GM19438 (cell line): ENCODE measurements around the gene SLFN11.
"Not testable (repeated sequence)": the region's sequence is repeated elsewhere in the genome, so short reads cannot be mapped to it uniquely, and the experiment has no call there.

Experiments used
- ATAC-seq: cut with Tn5 transposase; IDR thresholded peaks from one replicate; pipeline ENCODE4 v1.9.1; 2021; ENCODE audit warnings: low read depth; ENCODE audit not compliant: unreplicated experiment

Gene SLFN11

GRCh38 chr17:35368081-35368830, 5.2 kb downstream of the SLFN11 start:
- no peak for ATAC-seq

- no peak for ATAC-seq
Measured at GRCh38 chr17:35361027-35361426, 12.4 kb downstream of the SLFN11 start.

- no peak for ATAC-seq
Measured at GRCh38 chr17:35359398-35359797, 14.0 kb downstream of the SLFN11 start.

- no peak for ATAC-seq
Measured at GRCh38 chr17:35352284-35352683, 21.1 kb downstream of the SLFN11 start.

GRCh38 chr17:35350493-35350892, 22.9 kb downstream of the SLFN11 start:
- ATAC-seq = no peak

- no peak for ATAC-seq
Measured at GRCh38 chr17:35345926-35346771, 27.3 kb downstream of the SLFN11 start.

GRCh38 chr17:35345445-35345925, 27.9 kb downstream of the SLFN11 start:
- ATAC-seq = no peak

- no peak for ATAC-seq
Measured at GRCh38 chr17:35344262-35344661, 29.2 kb downstream of the SLFN11 start.

- no peak for ATAC-seq
Measured at GRCh38 chr17:35342276-35342675, 31.1 kb downstream of the SLFN11 start.

- no peak for ATAC-seq
Measured at GRCh38 chr17:35341411-35341992, 31.9 kb downstream of the SLFN11 start.

- ATAC-seq = no peak
Measured at GRCh38 chr17:35338230-35338629, 35.2 kb downstream of the SLFN11 start.

GRCh38 chr17:35337364-35337763, 36.1 kb downstream of the SLFN11 start:
- no peak for ATAC-seq

- not testable (repeated sequence) for ATAC-seq
Measured at GRCh38 chr17:35333578-35333977, 39.8 kb downstream of the SLFN11 start.

- ATAC-seq = no peak
Measured at GRCh38 chr17:35322749-35323148, 50.7 kb downstream of the SLFN11 start.

GRCh38 chr17:35315971-35316370, 57.5 kb downstream of the SLFN11 start:
- no peak for ATAC-seq

- no peak for ATAC-seq
Measured at GRCh38 chr17:35315283-35315682, 58.1 kb downstream of the SLFN11 start.

- no peak for ATAC-seq
Measured at GRCh38 chr17:35314415-35315216, 58.8 kb downstream of the SLFN11 start.

GRCh38 chr17:35313875-35314409, 59.5 kb downstream of the SLFN11 start:
- no peak for ATAC-seq

GRCh38 chr17:35312790-35313711, 60.4 kb downstream of the SLFN11 start:
- ATAC-seq = peak; percentile 70
